GM18520 (cell line): ENCODE results near the gene RCSD1.
A peak's percentile ranks its signal among the peaks of the same experiment; 100 is the strongest.

Source experiments
- ATAC-seq: cut with Tn5 transposase; IDR thresholded peaks from one replicate; pipeline ENCODE4 v1.9.1; 2021; ENCODE audit not compliant: unreplicated experiment

Gene RCSD1

DNA sequence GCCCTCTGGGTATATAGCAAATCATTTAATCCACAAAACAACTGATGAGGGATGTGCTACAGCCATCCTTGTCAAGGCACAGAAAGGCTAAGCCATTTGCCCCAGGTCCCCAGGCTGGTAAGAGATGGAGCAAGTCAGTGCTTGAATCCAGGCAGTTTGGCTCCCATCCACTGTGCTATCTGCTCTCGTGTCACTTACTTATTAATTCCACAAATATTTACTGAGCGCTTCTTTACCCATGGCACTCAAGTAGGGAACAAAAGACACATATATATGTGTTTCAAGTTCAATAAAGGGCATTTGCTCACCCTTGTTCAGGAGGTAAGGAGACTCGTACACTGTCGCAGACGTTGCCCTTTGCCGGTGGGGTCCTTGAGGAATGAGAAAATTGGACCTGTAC, 53.2 kb downstream of the RCSD1 start:
- no peak for ATAC-seq

DNA sequence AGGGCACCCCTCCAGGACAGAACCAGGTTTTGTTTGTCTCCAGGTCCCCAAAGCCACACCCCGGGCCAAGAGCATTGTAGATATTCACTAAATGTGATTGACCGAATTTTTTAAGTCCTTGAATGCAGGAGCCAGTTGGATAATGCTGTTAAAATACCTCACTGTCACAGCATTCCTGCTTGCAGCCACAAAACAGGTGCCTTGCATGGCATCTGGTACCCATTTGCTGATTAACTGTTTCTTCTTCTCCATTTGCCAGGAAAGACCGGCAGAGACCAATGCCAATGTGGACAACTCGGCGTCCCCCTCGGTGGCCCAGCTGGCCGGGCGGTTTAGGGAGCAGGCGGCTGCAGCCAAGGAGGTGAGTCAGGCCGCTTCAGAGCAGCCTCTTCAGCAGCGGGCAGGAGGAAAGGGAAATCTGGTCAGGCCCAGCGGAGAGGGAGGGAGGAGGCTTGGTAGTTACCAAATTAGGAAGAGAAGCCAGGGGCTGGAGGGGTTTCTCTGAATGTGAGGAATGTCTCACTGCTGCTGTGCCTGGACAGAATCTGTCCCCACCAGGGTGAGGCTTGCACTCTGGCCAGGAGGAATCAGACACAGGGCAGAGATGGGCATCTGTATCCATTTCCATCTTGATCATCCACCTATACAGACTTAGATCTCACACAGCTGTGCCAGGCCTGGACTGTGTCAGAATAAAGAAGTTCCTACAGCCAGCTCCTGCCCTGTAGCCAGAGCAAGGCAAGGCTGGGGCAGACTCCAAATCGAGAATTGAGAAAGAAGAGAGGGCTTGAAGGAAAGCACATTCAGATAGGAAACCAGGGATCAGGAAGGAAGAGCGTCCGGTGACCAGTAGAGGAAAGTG, 53.8 kb downstream of the RCSD1 start:
- no peak for ATAC-seq

DNA sequence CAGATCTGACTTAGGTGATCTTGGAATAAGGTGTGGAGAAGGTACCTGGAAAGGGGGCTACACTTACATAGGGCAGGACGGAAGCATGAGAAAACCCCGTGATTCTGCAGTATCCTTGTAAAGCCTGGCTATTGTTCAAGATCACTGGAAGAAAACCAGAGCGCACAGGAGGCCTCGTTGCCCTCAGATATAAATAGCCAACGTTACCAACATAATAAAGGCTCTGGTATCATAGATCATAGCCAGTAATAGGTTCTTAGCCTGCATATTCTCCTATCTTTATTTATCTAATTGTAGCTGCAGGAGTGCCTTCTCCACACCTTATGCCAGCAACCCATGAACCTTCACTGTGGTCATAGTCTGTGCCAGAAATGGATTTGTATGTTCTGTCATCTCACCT, 55.8 kb downstream of the RCSD1 start:
- no peak for ATAC-seq

DNA sequence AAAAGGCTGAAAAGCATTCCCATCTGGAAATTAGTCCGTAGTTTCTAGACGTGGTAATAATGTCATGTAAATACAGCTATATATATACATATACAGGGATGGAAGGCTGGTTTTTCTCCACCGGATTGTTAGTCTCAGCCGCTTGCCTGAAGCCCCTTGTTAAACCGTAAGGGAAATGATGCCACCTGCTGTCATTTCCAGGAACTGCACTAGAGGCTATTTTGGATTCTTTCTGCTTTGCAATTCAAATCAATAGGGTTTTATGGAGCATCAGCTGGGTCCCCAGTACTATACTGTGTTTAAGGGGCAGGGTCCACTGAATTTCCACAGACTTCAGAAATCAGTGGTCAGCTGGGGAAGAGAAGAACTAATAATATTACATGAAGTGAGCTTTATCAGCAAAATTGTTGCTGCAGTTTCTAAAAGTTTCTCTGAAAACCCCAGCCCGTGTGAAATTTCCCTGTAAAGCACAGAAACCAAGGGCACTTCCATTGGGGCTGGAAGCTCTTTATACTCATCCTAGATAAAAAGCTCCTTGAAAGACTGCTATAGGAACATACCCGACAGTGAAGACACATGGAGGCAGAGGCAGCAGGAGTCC, 58.0 kb downstream of the RCSD1 start:
- peak; percentile 56 for ATAC-seq

DNA sequence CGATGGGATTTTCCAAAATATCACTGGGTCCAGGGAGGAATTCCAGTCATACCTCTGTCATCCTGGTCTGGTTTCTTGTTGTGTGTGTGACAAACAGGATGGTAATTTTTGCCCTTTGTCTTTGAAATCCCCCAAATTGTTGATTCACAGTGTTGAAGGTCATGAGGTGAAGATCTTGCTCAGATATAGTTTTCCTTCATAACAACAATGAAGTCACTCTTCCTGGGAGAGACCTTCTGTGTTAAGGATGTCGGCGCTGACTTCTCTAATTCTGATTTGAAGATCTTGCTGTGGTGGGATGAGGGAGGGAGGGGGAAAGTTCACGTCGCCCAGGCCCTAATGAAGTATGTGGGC, 59.5 kb downstream of the RCSD1 start:
- ATAC-seq, result no peak

DNA sequence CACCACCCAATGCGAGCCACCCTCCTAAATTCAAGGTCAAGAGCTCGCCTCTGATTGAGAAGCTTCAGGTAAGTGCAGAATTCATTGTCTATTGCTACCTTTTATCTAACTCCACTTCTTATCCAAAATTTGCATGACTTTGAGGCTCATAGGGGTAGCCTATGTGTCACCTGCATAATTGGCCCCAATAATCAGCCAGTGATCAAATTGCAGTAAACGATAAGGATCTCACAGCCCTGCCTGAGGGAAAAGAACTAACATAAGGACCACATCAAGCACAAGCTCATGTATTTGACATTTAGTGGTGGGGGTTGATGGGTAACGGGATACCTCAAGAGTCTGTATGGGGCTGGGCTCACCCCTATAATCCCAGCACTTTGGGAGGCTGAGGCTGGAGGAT, 60.0 kb downstream of the RCSD1 start:
- no peak for ATAC-seq

DNA sequence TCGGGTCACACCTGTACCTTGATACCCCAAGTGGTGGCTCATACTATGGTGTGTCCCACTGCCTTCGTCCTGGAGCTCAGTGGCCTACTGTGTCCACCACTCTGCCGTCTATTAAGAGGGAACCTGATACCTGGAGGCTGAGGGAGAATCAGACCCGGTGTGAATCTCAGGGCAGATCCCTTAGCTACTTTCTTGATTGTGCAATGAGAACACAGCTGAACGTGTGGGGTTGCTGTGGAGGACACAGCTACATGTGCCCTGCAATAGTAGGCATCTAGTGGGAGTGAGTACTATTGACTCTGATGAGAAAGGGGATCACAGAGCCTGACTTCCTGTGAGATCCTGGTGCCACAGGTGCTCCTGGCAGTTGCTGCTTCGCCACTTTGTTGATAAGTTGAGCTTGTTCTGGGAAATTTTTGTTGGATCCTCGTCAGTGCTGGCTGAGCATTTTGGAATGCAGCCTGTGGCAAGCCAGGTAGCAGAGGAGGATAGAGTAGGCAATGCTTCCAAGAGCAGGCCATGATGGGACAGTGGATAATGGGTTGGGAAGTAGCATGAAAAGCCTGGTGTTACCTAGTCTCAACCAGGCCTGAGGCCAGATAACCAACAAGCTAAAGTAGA, 63.5 kb downstream of the RCSD1 start:
- no peak for ATAC-seq

DNA sequence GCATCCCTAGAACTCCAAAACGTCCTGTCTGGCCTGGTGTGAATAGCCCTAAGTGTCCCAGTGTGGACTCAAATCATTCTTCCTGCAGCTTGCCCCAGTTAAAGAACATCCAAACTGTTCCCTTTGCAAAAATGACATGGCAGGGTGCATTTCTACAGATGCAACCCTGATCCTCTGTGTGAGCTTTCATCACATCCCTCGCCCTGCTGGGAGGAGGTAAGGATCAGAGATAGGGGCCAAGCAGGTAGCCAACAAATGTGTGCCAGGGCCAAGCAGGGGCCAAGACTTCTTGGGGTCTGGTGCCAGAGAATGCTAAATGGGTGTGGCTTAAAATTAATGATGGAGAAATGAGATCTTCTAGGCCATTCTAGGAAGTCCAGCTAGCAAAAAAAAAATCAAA, 64.7 kb downstream of the RCSD1 start:
- no peak for ATAC-seq

DNA sequence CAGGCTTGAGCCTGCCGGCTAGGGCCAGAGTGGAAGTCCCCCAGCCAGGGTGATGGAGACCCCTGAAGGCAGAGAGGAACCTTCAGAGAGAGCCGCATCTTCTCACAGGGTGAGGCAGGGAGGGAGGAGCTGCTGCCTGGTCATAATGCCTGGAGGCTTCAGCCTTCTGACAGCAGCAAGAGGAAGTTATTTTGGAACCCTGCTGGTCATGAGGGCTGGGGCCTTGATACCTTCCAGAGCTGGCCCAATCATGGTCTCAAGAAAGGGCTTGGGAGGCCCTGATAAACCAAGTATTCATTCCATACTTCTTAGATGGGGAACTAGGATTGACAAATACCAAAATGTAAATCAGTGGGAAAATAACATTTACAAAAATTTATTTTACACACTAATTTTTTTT, 65.1 kb downstream of the RCSD1 start:
- no peak for ATAC-seq

DNA sequence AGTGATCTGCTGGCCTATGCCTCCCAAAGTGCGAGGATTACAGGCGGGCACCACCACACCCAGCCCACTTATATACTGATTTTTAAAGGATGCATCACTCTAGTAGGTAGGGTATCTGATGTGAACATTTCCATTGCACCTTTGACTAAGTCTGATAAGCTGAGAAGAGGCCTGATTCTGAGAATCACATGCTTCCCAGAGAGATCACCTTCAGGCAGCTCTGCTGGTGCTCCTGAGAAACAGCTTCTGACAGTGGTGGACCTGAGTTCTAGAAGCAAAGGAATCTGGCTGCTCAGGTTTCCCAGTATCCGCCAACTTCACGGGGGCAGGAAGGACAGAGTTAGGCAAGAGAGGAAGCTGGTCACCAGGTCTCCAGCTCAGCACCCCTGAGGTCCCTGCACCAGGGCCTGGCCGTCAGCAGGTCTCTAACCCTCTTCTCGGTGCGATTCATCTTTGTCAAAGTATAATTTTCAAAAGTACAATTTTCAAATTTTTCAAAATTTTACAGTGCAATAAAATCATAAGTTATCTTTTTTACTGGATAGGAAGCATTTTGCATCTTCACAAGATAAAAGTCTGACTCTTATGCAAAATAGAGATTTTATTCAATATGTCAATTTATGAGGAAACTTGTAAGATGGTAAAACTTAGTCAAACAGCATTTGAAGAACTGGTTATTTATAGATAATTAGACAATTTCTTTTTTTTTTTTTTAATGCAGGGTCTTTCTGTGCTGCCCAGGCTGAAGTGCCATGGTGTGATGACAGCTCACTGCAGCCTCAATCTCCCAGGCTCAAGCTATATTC, 65.9 kb downstream of the RCSD1 start:
- no peak for ATAC-seq

DNA sequence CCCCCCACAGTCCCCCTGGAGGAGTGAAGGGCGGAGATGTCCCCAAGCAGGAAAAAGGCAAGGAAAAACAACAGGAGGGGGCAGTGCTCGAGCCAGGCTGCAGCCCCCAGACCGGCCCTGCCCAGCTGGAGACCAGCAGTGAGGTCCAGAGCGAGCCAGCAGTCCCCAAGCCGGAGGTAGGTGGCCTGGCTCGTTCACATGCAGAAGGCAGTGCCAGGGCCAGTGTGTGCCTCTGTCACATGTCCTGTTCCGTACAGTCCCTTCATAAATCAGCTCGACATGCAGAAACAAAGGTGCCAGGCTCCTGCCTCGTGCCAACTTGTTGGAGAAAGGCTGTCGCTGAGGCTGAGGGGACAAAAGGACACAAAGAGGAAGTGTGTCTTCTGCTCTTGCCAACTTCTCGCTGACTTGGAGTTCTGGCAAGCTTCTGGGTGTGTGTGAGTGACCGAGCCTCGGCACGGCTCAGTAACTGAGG, 67.7 kb downstream of the RCSD1 start:
- ATAC-seq, result no peak

DNA sequence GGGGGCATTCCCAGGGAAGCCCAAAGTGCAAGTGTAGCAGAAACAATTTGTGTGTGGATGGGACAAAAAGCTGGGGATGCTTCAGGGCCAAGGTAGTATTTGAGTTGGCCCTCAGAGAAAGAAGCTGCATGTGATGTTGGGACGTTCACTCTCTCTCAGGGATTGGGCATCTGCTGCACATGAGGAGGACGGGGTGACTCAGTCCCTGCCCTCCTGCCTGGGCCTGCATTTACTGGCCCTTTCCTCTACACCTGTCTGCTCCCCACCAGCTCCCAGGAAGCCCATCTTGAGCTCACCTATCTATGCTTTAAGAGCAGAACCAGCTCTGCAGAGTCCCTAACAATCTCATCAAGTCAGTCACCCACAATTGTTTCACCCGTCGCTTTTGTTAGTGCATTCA, 68.3 kb downstream of the RCSD1 start:
- ATAC-seq, result no peak

DNA sequence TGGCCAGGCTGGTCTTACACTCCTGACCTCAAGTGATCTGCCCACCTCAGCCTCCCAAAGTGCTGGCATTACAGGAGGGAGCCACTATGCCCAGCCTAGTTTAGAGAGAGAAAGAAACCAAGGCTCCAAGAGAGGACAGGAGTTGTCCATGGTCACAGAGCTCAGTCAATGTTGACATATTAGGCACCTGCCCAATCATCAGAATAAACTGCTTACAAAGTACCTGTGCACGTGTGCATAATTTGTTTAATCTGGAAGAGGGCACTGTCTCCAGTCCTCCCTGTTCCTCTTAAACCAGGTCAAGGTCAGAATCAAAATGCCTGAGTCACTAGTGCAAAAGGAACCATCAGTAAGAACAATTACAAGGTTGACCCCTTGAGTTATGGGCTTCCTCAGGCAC, 71.5 kb downstream of the RCSD1 start:
- no peak for ATAC-seq

DNA sequence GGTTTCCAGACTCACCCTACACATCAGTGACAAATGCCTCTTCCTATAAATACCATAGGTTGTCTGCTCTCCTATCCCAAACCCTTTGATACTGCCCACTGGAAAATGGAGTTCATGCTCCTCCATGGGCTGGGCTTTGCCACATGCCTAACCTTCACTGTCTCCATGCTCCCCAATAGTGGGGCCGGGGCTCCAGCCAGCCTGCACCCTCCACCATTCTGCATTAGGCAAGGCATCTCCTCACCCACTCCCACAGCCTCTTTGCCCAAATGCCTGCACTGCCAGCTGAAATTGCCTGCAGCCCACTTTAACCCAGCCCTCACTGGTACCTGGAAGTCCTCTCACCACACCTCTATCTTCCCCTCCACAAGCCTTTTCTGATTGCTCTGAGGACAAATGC, 73.5 kb downstream of the RCSD1 start:
- ATAC-seq, result no peak

DNA sequence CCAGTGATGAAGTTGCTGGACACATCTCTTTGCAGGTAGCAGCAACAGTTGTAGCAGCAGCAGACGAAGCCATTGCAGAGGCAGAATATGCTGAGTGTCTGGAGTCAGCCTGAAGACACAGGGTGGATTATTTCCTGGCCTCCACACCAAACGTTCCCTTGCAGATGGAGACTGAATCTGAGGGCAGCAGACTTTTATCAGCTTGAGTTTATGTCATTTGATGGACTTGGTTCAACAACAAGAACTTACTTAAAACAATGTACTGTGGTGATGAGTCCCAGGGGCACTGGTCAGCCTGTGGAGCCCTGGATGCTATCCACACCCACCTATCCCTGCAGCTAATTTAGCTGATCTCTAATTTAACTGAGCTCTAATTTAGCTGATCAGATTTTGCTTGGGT, 74.7 kb downstream of the RCSD1 start:
- no peak for ATAC-seq

DNA sequence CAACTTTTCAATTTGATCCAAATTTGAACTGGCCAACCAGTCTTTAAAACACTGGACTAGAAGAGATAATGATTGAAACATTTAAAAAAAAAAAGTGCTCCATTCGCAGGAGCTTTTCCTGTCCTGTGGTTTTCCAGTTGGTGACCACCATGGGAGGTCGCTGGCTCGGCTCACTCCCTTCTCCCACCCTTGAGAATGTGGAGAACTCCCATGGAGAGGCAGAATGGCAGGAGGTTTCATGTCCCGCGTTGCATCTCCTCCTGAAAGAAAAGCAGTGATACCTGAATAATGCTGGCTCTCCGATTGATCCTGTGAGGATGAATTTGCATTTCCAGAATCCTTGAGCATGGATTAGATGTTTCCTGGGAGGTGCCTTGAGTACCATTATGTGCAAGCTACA, 75.2 kb downstream of the RCSD1 start:
- no peak for ATAC-seq

DNA sequence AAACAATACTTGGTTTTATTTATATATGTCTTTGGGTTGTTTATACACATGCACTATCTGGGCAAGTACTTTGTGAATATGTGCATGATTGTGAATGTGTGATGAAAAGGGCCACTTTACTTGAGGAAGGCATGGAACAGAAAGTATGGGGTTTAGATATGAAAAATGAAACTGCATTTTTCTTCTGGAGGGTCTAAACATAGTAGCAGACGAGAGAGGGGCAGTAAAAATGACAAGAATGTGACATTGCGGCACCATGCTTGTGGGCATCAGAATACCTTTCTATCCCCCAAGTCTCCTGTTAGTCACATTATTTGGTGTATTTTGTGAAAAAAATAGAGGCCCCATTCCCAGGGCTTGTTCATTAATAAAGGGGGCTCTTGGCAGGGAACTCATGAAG, 76.3 kb downstream of the RCSD1 start:
- no peak for ATAC-seq

DNA sequence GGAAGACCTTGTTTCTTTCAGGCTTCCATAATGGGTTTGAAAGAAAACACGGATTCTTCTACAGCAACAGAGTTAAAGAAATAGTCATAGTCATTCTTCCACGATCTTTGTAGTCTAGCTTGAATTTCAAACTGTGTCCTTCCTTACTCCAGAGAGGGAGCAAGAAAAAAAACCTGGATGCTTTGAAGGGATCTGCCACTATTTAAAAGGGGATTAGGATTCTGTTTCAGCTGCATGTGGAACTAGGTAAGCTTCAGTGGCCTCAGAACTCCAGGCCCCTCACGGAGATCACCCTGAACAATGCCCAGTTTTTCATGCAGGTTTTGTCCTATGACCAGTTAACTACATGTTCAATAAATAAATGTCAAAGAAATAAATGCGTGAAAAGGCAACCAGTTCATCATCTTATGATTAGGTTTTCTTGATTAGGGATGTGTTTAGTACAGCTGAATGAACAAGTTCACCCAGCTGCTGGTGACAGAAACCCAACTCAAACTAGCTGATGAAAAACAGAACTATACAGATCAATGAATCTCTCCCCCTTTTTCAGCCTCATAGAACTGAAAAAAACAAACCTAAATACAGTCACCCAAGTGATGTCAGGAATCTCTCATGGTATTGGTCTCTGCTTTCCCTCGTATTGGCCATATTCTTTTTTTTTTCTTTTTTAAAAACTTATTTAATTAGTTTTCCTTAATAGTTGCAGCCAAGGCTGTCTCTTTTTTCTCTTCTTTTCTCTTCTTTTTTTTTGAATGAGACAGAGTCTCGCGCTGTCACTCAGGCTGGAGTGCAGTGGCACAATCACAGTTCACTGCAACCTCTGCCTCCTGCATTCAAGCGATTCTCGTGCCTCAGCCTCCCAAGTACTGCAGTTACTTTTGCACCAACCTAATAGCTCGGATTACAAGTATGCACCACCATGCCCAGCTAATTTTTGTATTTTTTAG, 77.2 kb downstream of the RCSD1 start:
- no peak for ATAC-seq

DNA sequence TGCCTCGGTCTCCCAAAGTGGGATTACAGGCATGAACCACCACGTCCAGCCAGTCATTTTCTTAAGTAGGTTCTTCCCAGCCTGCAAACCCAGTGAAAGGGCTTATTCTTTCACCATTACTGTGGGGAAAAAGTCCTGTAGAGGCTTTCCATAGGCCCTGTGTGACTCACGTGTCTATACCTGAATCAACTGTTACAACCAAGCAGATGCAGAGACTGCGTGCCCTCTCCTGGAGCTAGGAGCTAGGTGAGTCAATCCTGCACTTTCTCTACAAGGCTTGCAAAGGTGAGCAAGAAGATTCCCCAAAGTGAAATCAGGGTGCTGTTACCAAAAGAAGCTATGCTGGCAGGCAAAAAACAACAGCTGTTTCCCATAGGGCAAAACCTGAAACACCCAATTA, 77.9 kb downstream of the RCSD1 start:
- ATAC-seq, result no peak

DNA sequence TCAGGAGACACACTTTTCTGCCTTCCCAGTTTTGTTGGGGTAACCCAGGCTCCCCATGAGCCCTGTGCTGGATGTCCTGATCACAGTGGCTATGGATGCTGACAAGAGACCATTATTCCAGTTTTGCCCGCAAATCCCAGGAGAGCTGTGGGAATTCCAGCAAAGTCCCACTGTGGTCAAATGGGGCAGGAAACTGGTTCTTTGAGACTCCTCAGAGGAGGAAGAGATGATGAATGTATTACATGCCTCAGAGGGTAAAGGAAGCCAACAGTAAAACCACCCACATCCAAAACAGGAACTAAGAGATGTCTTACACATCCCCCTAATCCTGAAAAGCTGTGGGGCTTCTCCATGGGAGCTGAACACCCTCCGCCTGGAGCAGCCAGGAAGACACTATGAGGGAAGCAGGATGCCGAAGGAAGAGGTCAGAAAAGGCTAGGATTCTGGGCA, 78.9 kb downstream of the RCSD1 start:
- ATAC-seq, result no peak
